Activated CD8-positive, alpha-beta T cell treated with anti-CD3 and anti-CD28 coated beads for 36 hours (primary cell): ENCODE data around the gene CLSTN2. TPM values are rescaled to one million over a fixed set of nuclear protein-coding genes. Genes with fewer than 3 reads are reported as not detected.

Source experiments
- ATAC-seq: fragments of 200-7000 bp; cut with Tn5 transposase; one replicate; pipeline ENCODE4 v1.10.0; 2021; ENCODE audit warnings: mild to moderate bottlenecking, moderate library complexity
- CTCF ChIA-PET: fragments of 350-600 bp; sonication (Branson Sonifier 250); formaldehyde crosslinking; loops from one replicate; lab custom pipeline; 2021; ENCODE audit warnings: antibody characterized with exemption; lab: Charles Lee
- POLR2A ChIA-PET: fragments of 350-600 bp; sonication (Branson Sonifier 250); formaldehyde crosslinking; loops from one replicate; lab custom pipeline; 2021; ENCODE audit warnings: antibody characterized with exemption; lab: Charles Lee
- DNase-seq: peaks from one replicate; pipeline ENCODE4 v3.0.0-alpha.2; 2020
- H3K27ac Mint-ChIP-seq: one replicate; pipeline ENCODE4 v1.8.0; 2021; ENCODE audit warnings: mild to moderate bottlenecking, mixed read lengths
- H3K27me3 Mint-ChIP-seq: one replicate; pipeline ENCODE4 v1.8.0; 2021; ENCODE audit warnings: mixed read lengths
- H3K36me3 Mint-ChIP-seq: one replicate; pipeline ENCODE4 v1.8.0; 2021; ENCODE audit warnings: low read depth, mixed read lengths
- H3K4me1 Mint-ChIP-seq: one replicate; pipeline ENCODE4 v1.8.0; 2021; ENCODE audit warnings: low read depth, mixed read lengths
- H3K4me3 Mint-ChIP-seq: one replicate; pipeline ENCODE4 v1.8.0; 2021; ENCODE audit warnings: mild to moderate bottlenecking, moderate library complexity, mixed read lengths
- H3K9me3 Mint-ChIP-seq: one replicate; pipeline ENCODE4 v1.8.0; 2021; ENCODE audit warnings: mixed read lengths
- intact Hi-C: fragments of 100-400 bp; cut with micrococcal nuclease; formaldehyde crosslinking; loops from one replicate; pipeline ENCODE4 v1.10.0; 2022
- total RNA-seq, 2 experiments: library from RNA; stranded (reverse); gene quantifications; one replicate each; pipeline ENCODE4 v1.2.3, GENCODE V29; 2021
- TF ChIP-seq, protein P1 (sequence below): fragments of 200-600 bp; IDR thresholded peaks from one replicate; pipeline ENCODE4 v1.8.0; 2022; ENCODE audit warnings: antibody characterized with exemption, mild to moderate bottlenecking

The CLSTN2 gene
- total RNA-seq, 2 experiments from 2014 or later = not detected

DNA sequence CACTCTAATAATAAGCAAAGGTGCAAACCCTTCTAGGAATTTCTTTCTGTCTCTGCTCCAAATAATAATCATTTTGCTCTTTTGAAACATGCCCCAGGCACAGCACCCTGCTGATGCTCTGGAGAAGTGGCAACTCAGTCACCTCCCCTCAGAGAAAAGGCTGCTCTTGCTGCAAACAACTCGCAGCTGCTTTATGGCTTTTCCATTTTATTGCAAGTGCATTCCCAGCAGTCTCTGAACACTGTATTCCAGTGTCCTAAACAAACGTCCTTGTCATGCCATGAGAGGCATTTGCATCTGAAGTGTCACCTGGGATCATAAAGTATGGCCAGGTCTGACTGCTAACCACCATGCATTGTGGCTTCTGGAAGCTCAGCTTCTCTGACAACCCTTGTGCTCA is 384.8 kb downstream of the CLSTN2 start:
- Mint-ChIP-seq H3K36me3 (no peaks in the 10 kb centered on the region), H3K4me1 (no peaks in the 10 kb centered on the region), H3K27me3 (peaks cover 11% of the 10 kb centered on the region), H3K9me3 (no peaks in the 10 kb centered on the region), H3K27ac (no peak overlapping the region), H3K4me3 (no peak overlapping the region)
- POLR2A ChIA-PET = no interaction called here
- no peak for DNase-seq
- intact Hi-C loops = no loop called here
- TF ChIP-seq, protein P1, sequence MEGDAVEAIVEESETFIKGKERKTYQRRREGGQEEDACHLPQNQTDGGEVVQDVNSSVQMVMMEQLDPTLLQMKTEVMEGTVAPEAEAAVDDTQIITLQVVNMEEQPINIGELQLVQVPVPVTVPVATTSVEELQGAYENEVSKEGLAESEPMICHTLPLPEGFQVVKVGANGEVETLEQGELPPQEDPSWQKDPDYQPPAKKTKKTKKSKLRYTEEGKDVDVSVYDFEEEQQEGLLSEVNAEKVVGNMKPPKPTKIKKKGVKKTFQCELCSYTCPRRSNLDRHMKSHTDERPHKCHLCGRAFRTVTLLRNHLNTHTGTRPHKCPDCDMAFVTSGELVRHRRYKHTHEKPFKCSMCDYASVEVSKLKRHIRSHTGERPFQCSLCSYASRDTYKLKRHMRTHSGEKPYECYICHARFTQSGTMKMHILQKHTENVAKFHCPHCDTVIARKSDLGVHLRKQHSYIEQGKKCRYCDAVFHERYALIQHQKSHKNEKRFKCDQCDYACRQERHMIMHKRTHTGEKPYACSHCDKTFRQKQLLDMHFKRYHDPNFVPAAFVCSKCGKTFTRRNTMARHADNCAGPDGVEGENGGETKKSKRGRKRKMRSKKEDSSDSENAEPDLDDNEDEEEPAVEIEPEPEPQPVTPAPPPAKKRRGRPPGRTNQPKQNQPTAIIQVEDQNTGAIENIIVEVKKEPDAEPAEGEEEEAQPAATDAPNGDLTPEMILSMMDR = no peak
- ATAC-seq = no peak
- CTCF ChIA-PET = no interaction called here

DNA sequence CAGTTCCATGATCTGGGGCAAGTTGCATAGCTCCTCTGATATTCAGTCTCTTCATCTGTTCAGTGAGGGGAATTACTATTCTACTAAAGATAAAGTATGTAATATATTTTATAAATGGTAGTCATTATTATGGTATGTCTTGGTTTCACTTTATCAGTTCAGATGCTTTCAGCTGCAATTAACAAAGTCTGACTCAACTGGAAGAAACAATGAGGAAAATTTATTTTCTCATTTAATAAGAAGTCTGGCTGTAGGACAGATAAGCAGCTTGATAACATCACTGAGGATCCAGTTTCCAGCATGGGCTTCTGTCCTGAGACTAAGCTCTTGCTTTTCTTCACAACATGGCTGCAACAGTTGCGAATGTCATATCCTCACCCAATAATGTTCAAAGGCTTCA is 388.6 kb downstream of the CLSTN2 start:
- Mint-ChIP-seq H3K9me3 (no peaks in the 10 kb centered on the region), H3K4me1 (no peaks in the 10 kb centered on the region), H3K27me3 (peaks cover 2% of the 10 kb centered on the region), H3K27ac (no peak overlapping the region), H3K36me3 (no peaks in the 10 kb centered on the region), H3K4me3 (no peak overlapping the region)
- intact Hi-C loops = no loop called here
- ChIA-PET CTCF (no interaction called here), POLR2A (no interaction called here)
- ATAC-seq (no peak), DNase-seq (no peak)
- TF ChIP-seq, protein P1 = no peak

DNA sequence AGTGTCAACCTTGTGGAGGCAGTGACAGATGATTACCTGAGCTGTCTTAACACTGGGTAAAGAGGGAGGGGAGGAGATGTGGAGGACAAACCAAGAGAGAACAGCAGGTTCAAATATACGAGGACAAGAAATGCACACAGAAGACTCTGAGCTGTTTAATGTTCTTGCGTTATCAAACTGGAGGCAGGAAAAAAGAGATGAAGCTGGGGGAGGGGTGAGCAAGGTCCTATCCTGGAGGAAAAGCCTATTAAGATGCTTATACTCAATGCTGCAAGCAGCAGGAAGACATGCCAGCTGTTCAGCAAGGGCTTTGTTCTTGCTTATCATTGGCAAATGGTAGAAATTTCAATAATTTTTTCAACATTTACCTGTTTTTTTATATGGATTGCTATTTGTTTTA is 397.1 kb downstream of the CLSTN2 start:
- Mint-ChIP-seq H3K4me3 (no peak overlapping the region), H3K36me3 (no peaks in the 10 kb centered on the region)
- CTCF ChIA-PET = no interaction called here

DNA sequence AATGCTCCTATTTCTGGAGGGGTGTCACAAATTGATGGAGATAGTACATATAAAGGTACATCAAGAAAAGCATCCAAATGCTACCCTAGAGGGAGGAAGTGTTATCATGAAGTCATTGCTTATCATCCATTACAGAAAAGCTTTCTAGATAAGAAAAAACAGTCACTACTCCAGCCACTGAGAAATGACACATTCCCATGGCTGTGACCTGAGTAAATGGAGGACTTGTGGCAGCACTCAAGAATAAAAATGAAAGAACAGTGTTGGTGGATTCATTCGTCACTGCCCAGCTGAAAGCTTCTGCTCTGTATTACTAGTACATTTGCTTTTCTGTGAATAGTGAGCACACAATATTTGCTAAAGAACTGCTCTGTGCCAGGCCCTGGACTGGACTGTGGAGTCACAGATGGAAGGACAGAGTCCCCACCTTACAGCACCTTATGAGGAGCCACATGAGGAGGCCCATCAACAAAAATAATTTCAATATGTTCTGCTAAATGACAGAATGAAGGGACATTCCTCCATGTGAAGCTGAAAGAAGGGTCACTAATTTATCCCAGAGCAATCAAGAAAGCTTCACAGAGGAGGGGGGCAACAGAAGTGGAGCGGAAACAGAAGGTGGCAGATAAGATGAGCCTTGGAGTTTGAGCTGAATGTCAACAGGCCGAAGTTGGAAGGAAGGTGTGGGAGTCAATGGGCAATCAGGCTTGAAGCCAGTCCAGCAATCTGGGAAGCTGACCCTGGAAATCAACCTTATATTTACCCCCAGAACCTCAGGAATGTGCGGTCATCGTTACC is 399.3 kb downstream of the CLSTN2 start:
- H3K36me3 Mint-ChIP-seq = no peaks in the 10 kb centered on the region
- ChIA-PET CTCF (no interaction called here), POLR2A (no interaction called here)
- no peak overlapping the region for H3K27ac Mint-ChIP-seq
- no peaks in the 10 kb centered on the region for H3K4me1 Mint-ChIP-seq
- intact Hi-C loops = no loop called here
- H3K9me3 Mint-ChIP-seq = no peaks in the 10 kb centered on the region
- ATAC-seq = no peak
- H3K4me3 Mint-ChIP-seq = no peak overlapping the region
- TF ChIP-seq, protein P1 = no peak
- peaks cover 9% of the 10 kb centered on the region for H3K27me3 Mint-ChIP-seq
- DNase-seq = no peak

More for the DNA sequence above, 397.1 kb downstream of the CLSTN2 start:
- intact Hi-C loops = no loop called here
- peaks cover 9% of the 10 kb centered on the region for H3K27me3 Mint-ChIP-seq
- ATAC-seq (no peak), DNase-seq (no peak)
- H3K9me3 Mint-ChIP-seq = no peaks in the 10 kb centered on the region
- no peaks in the 10 kb centered on the region for H3K4me1 Mint-ChIP-seq
- TF ChIP-seq, protein P1 = no peak
- POLR2A ChIA-PET = no interaction called here
- no peak overlapping the region for H3K27ac Mint-ChIP-seq

DNA sequence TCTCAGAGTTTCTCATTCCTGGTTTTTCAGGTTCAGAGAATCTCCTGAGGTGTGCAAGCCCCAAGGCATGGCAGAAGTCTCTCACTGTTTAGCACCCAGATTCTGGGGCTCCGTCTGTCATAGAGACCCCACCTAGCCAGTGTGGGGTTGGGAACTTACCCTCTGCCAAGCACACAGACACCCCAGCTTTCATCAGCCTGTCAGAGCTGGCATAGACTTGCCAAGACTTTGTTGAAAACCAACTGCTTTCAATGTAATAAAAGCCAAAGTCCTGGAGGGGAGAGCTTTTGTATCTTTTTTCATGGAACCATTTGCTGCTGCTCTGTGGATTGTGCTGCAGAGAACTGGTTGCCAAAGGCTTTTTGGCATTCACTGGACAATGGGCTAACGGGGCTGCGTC is 401.5 kb downstream of the CLSTN2 start:
- no peak overlapping the region for H3K4me3 Mint-ChIP-seq
- TF ChIP-seq, protein P1 = no peak
- ChIA-PET POLR2A (no interaction called here), CTCF (no interaction called here)
- no peak overlapping the region for H3K27ac Mint-ChIP-seq
- no peaks in the 10 kb centered on the region for H3K4me1 Mint-ChIP-seq
- intact Hi-C loops = no loop called here
- ATAC-seq (no peak), DNase-seq (no peak)
- H3K36me3 Mint-ChIP-seq = no peaks in the 10 kb centered on the region
- H3K9me3 Mint-ChIP-seq = no peaks in the 10 kb centered on the region
- H3K27me3 Mint-ChIP-seq = peaks cover 2% of the 10 kb centered on the region
